Posterior vena cava (tissue), 2 donors: ENCODE data around the gene SYNDIG1. TPM values are rescaled to one million over a fixed set of nuclear protein-coding genes. Genes with fewer than 3 reads are reported as not detected.

Source experiments
- DNase-seq: peaks from one replicate; pipeline ENCODE4 v3.0.0-alpha.2; 2020; ENCODE audit warnings: low spot score
- intact Hi-C, 2 donors: fragments of 100-400 bp; cut with DNase I; formaldehyde crosslinking; loops; one replicate each; pipeline versions ENCODE4 v1.14.1 to v1.14.2; 2022 to 2023
- long read RNA-seq, 2 donors: library from polyadenylated mRNA; unstranded; transcript quantifications; one replicate each; pipeline ENCODE4 v2.0.0, GENCODE V29; 2020 to 2021
- total RNA-seq, 2 donors: library from RNA; stranded (reverse); fragmentation: NEBNext Ultra II Directional; extraction: Animal tissue kit (Norgen Biotek cat#: 25700); gene quantifications; one replicate each; pipeline ENCODE4 v1.2.1, GENCODE V29; 2021
- donor health status: DM: yes; HTN: yes; CAD: no.
- donor health status: DM: yes; HTN: yes; CAD: no.

The SYNDIG1 gene
- 10 to 100 TPM; 11.3 to 22.5 TPM for total RNA-seq
- long read RNA-seq, donor 1, transcript SYNDIG1-201 (4 exons, 2,522 nt): major isoform, 7 of 24 reads
- long read RNA-seq, donor 1, partial matches to known transcripts: 4 of 24 reads
- long read RNA-seq, donor 1, other reads (novel, unspliced or antisense): 13 of 24 reads
- long read RNA-seq, donor 2, transcript SYNDIG1-201 (4 exons, 2,522 nt): major isoform, 19 of 45 reads
- long read RNA-seq, donor 2, partial matches to known transcripts: 7 of 45 reads
- long read RNA-seq, donor 2, other reads (novel, unspliced or antisense): 19 of 45 reads

DNA sequence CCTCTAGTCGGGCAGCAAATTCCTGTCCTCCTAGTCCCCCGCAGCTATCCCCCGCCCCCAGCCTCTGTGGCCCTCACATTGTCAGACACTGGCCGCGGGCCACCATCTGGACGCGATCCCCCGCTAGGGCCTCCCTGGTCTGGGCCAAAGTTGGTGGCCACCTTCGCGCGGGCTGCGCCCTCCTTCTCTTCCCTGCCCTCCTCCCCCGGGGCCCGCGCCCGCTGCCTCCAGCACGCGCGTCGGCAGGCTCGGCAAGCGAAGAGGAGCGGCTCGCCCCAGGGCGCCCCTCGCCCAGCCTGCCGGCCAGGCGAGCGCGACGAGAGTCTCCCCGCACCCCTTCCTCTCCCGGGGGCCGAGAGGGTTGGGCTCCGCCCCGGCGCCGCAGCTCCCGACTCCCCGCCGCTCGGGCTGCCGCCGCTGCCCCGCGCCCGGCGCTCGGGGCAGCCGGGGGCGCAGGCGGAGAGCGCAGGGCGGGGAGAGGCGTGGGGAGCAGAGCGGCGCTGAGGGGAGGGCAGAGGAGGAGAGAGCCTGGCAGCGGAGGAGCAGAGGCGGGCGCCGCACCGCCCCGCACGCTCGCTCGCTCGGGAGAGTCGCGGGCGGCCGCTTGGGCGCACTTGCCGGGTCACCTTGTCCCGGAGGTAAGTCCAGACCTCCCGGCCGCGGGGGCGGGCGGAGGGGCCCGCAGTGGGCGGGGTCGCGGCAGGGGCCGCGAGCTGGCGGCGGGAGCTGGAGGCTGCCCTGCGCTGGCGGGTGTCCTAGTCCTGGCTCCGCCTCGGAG, at the start of gene SYNDIG1:
Gene SYNDIG1, plus strand, starts transcription at position 514 of the 778 bp plus-strand sequence. CDS start 73,469 bp downstream, outside the sequence.
- DNase-seq: peak; percentile 90
- intact Hi-C loops: no loop called here

DNA sequence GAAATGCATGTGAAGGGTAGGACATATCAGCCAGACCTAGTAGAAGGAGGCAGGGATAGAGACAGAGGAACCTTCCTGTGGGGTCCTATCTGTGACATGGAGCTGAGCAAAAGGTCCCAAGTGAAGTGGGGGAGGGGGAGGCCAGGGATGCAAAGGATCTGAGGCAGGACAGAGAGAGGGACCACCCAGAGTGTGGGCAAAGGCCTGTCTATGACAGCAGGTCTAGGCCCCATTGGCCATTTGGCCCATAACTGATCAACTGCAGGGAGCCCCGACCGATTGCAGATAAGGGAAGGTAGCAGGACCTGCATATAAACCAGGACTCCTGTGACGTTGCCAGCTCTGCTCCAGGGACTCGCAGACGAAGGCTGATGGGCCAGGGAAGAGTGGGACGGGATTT, 49.6 kb upstream of the SYNDIG1 start:
- intact Hi-C loops: no loop called here
- DNase-seq: no peak

DNA sequence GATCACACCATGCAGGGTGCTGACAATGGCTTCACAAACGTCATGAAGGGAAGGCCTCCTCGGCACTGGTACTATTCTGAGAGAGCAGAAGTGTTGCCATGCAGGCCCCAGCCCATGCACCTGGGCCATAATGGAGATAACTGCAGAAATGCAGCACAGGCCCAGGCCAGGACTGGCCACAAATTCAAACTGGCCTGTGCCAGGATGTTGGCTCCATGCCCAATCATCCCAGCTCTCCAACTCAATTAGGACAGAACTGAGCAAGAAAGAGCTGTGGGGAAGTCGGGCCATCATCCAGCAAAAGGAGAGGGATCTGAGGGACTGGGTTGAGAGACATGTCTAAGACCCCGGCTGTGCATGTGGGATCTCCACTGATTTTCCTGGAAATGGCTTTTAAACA, 48.9 kb upstream of the SYNDIG1 start:
- intact Hi-C loops: no loop called here
- DNase-seq: no peak

DNA sequence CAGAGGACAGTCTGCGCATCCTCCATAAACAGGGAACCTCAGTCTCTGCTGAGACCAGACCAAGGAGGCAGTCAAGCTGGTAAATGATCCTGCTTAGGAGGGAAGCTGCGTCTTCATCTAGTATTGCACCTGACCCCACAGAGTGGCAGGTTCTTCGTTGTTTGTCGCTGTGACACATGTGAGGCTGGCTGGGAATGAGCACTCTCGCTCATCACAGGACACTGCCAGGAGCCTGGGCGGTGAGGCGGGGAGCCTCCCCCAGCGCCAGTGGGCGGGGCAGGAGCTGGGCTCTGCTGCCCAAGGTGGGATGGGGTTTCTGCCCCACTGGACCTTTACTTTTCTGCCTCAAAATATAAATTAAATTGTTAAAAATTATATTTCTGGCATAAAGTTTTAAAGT, 48.4 kb upstream of the SYNDIG1 start:
- no peak for DNase-seq
- intact Hi-C loops: no loop called here

DNA sequence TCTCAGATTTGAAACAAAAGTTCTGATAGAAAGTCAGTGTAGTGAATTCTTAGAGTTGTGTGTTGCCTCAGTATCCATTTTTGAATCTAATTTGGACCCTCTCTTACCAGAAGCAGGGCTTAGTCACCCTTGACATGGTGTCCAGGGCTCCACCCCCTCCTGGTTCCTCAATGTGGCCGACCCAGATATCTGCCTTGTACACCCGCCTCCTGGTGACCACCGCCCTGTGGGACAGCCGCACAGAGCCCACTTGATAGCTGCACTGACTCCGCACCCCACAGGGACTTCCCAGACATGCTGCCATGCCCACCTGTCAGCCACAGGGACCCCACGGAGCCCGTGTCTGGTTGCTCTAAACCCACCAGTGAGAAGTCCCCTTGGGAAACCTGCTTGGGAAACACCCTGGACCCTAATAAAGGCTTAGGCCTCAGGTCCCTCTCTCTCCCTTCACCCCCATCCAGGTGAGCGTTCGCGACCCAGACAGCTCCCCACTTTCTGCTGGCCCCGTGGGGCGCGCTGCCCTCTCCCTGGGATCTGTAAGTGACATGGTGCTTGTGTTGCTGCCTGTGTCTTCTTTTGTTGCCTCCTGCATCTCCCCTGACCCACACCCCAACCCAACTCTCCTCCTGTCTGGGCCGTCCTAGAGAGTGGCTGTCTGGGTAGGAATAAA, 47.2 kb upstream of the SYNDIG1 start:
- no peak for DNase-seq
- intact Hi-C loops: no loop called here

DNA sequence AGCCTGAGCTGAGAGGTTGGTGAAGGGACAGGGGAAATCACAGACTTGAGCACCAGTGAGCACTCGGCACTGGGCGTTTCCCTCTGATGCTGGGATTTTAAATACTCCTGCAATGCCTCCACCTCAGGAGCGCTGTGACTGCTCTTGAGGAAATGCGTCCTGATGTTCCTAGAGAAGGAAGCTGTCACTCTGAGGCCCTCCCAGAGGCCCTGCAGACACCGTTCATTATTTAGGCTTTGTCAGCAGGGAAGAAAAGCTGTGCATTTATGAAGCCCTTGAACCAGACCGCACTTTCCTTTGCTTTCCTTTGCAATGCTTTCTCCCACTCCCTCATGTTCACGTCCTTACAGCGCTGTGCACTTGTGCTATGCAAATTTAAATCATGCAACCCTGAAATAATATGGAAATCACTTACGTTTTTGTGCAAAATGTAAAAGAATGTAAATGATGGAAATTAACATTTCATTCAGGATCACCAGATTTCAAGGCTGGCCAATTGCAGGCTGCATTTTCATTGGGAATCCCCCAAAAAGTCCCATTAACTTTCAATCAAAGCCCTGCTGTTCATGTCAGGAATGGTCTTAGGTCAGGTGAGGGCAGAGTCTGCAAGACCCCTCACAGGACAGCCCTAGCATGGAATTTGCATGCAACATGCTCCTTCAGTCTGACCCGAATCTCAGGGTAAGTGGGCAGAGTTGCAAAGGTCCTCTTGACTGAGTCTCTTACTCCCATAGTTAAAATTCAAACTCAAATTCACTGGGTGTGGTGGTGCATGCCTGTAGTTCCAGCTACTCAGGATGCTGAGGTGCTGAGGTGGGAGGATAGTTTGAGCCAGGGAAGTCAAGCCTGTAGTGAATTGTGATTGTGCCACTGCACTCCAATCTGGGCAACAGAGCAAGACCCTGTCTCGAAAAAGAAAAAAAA, 45.8 kb upstream of the SYNDIG1 start:
- intact Hi-C loops: no loop called here
- DNase-seq: no peak

DNA sequence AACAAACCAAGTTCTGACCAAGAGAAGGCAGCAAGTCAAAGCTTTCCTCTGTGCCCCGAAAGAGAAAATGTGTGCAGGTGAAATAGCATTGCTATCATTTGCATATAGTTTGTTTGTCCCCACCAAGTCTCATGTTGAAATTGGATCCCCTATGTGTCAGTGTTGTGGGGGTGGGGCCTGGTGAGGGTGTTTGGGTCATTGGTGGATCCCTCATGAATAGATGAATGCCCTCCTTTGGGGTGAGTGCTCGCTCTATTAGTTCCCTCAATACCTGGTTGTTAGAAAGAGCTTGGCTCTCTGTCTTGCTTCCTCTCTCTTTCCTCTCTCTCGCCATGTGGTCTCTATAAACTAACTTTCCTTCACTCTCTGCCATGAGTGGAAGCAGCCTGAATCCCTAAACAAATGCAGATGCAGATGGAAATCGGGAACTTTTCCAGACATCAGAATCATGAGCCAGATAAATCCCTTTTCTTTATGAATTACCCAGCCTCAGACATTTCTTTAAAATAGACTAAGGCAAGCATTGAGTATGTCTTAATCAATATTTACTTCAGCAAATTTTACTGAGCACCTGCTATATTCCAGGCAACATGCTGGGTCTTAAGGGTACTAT, 43.8 kb upstream of the SYNDIG1 start:
- intact Hi-C loops: no loop called here

DNA sequence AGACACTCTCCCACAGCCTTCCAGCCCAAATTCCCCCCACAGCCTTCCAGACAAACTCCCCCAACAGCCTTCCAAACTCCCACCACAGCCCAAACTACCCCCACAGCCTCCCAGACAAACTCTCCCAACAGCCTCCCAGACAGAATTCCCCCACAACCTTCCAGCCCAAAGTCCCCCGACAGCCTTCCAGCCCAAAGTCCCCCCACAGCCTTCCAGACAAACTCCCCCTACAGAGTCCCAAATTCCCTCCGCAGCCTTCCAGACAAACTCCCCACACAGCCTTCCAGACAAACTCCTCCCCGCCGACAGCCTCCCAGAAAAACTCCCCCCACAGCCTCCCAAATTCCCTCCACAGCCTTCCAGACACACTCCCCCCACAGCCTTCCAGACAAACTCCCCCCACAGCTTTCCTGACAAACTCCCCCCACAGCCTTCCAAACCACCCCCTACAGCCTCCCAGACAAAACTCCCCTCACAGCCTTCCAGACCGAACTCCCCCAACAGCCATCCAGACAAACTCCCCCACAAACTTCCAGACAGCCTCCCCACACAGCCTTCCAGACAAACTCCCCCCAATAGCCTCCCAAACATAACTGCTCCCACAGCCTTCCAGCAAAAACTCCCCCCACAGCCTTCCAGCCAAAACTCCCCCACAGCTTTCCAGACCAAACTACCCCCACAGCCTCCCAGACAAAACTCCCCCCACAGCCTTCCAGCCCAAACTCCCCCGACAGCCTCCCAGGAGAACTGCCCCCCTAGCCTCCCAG, 38.0 kb upstream of the SYNDIG1 start:
- intact Hi-C loops: no loop called here
- no peak for DNase-seq

More for the DNA sequence above, 43.8 kb upstream of the SYNDIG1 start:
- no peak for DNase-seq

DNA sequence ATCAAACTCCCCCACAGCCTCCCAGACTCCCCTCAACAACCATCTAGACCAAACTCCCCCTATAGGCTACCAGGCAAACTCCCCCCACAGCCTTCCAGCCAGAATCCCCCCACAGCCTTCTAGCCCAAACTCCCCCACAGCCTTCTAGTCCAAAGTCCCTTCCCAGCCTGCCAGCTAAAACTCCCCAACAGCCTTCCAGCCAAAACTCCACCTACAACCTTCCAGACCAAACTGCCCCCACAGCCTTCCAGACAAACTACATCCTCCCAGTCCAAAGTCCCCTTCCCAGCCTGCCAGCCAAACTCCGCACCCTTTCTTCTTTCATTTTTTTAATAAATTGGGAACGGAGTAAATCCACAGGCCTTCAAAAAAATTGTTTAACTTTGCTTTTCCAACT, 37.4 kb upstream of the SYNDIG1 start:
- DNase-seq: no peak
- intact Hi-C loops: no loop called here

DNA sequence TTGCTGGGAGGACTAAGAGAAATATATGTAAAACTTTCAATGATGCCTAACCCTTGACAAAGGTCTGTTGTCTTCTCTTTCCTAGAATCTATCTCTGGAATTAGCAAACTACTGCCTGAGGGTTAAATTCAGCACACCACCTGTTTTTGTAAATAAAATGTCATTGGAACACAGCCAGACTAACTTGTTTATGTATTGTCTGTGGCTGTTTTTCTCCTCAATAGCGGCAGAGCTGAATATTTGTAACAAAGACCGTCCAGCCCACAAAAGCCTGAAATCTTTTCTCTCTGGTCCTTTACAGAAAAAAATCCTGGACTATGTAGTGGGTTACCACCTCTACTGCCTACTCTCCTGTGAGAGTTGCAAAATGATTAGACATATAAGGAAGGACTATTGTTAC, 33.3 kb upstream of the SYNDIG1 start:
- intact Hi-C loops: no loop called here
- DNase-seq: no peak

DNA sequence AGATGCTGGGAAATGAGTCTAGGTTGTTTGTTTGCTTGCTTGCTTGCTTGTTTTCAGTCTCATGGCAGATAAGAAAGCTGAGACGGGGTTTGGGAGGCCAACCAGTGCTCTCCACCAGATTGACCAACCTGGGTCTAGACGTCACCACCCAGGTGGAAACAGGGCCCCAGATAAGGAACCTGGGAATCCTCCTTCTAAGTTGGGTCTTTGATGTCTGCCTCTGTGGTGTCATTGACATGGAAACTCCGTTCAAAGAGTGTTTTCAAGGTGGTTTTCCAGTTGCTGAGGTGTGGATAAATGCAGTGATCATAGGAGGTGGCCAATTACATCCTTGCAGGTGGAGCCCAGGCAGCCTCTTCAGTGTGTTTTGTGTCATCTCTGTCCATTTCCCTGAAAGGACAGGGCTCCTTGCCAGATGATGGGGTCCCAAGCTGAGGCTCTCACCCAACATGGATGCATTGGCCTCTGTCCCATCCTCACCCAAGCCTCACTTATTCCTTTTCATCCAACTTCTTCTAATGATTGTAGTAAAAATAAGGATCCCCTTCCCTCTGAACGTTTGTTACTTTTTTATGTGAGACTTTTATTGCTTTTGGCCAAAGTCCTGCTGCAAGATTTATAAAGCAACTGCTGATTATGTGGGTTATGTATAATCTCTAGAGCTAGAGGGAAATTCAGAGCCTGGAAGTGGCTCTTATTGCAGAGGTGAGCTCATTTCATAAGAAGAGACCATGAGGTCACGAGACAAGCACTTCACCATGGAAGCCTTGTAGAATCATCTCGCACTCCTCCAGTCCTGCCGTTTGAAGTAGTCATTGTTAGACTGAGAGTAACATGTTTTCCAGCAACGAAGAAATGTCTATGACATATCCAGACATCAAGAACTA, 32.0 kb upstream of the SYNDIG1 start:
- no peak for DNase-seq
- intact Hi-C loops: no loop called here

DNA sequence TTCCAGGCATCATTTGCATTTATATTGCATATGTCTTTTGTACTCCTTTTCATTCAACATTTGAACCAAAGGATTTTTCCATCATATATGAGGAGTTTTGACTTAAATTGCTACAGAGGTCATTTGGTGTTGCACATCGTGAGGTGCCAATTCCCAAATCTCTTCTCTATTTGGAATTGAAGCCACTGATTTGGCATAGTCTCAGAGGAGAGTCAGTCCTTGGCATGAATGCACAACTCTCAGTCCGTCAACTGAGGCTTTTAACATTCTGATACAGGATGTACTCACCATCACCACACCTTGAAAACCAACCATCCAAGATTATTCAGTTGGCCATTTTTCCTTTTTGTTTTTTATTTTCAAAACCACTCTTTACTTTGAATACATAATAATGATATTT, 31.1 kb upstream of the SYNDIG1 start:
- DNase-seq: no peak
- intact Hi-C loops: no loop called here

DNA sequence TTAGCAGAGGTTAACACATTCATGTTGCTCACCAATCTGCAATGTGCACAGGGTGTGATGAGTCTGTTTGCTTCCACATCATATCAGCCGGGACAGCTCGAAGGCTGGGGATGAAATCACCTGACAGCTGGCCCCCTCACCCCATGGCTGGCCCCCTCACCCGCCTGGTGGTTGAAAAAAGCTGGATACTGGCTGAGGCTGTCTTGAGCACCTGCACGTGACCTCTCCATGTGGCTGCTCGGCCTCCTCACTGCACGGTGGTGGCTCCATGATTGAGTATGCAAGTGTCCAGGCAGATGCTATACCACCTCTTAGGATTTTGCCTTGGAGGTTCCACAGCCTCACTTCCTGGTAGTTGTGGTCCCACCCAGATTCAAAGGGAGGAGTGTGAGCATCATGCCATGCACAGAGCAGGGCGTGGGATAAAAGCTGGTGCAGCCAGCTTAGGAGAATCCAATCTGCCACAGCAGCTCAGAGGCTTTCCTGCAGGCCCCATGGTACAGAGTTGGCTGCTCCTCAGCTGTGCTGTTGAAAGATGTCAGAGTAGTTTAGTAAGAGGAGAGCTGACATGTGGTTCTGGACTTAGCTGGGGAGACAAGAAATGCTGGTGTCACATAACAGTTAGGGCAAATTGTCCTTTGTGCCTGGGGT, 29.6 kb upstream of the SYNDIG1 start:
- no peak for DNase-seq
- intact Hi-C loops: no loop called here

DNA sequence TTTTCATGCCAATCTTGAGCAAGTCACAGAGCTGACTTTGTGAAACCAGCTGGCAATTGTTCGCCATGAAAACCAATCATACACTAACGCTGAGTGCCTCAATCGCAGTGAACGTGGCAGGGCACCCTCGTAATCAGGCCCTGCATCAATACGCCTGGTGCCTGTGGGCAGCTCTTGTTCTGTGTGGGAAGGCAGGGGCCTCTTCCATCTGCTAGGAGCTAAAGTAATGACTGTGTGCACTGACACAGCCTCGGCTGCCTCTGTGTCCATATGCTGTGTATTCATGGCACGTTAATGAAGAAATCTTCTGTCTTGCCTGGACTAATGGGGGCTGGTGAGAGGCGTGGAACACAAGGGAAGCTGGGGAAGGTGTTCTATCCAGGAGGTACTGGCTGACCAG, 27.8 kb upstream of the SYNDIG1 start:
- intact Hi-C loops: no loop called here
- DNase-seq: no peak

DNA sequence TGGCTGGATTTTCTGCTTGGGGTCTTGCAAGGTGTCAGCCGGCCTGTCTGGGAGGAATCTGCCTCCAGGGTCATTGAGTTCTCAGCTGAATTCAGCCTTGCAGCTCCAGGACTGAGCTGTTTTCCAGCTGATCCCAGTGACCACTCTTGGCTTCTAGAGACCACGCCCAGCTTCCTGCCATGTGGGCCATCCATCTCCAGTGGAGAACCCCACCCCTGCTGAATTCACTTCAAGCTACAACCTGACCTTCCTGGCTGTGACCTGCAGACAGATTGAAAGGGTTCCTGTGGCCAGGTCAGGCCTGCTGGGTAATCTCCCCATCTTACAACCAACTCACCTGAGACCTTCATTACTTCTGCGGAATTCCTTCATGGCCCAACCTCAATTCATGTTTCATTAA, 26.5 kb upstream of the SYNDIG1 start:
- DNase-seq: no peak
- intact Hi-C loops: no loop called here

DNA sequence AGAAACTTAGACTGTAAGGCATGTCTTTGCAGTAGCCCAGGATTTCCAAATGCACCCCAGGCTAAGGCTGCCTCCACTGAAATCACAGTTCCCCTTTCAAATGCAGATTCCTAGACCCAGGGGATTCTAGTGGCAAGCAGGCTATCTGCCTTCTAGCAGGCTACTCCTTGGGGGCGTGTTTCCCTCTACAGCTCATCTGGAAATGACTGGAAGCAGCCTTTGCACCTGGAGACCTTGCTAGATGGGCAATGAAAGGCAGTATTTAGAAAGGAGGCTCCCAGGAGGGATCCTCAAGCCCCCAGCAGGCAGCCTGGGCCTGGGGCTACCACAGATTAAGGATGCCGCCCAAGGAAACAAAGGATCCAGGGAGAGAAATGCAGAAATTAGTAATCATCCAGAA, 26.0 kb upstream of the SYNDIG1 start:
- intact Hi-C loops: no loop called here
- no peak for DNase-seq
